HG02970 (cell line): ENCODE measurements around the gene HMGA1.

Source experiments
- ATAC-seq: cut with Tn5 transposase; IDR thresholded peaks from one replicate; pipeline ENCODE4 v1.9.1; 2021; ENCODE audit warnings: mild to moderate bottlenecking, moderate library complexity, moderate number of reproducible peaks; ENCODE audit not compliant: unreplicated experiment, low FRiP score

The HMGA1 gene

GRCh38 chr6:34223956-34224940, 12.4 kb upstream of the HMGA1 start:
- ATAC-seq = peak; percentile 85

DNA sequence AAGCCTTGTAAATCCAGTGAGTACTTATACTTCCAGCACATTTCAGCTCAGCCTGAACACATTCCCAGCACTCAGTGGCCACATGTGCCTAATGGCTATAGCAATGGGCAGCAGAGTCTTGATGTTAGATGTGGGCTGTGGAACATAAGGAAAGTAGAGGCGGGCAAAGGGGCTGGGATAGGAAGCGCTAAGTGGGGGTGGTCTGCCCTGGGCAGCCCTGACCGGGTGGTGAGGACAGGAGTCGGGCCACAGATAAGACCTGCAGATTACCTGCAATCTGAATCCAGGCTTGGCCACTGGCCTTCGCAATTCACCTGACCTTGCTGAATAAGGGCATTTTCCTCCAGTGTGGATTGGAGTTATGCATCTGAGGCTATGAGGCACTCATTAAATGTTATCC, 11.1 kb upstream of the HMGA1 start:
- no peak for ATAC-seq

DNA sequence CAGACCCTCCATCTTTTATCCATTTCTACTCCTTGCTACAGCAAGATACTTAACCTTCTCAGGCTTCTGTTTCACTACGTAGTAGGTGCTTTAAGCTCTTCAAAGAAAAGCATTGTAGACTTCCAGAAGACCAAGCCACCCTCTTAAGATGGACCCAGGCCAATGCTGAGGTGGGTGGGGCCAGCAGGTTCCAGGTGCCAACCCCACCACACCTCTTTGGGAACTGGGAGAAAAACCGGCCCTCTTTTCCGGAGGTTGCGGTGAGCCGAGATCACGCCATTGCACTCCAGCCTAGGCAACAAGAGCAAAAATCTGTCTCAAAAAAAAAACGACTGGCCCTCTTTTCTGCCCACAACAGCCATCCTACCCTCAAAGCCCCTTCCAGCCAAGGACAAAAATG, 10.6 kb upstream of the HMGA1 start:
- ATAC-seq = no peak

GRCh38 chr6:34226731-34227586, 9.7 kb upstream of the HMGA1 start:
- ATAC-seq = no peak

GRCh38 chr6:34227761-34228421, 8.8 kb upstream of the HMGA1 start:
- ATAC-seq = no peak

DNA sequence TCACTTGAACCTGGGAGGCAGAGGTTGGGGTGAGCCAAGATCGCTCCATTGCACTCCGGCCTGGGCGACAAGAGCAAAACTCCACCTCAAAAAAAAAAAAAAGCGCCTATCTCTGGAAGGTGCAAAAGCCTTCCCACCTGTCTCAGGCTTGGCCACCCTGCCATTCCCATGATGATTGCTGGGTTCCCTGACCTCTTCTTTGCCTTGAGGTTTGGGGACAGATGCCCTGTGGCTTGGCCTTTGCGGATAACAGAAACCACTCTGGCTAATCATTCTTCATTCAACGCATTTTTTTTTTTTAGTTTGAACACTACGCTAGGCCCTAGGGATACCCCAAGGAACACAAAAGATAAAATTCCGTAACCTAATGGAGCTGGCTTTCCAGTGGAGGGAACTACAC, 6.8 kb upstream of the HMGA1 start:
- no peak for ATAC-seq

DNA sequence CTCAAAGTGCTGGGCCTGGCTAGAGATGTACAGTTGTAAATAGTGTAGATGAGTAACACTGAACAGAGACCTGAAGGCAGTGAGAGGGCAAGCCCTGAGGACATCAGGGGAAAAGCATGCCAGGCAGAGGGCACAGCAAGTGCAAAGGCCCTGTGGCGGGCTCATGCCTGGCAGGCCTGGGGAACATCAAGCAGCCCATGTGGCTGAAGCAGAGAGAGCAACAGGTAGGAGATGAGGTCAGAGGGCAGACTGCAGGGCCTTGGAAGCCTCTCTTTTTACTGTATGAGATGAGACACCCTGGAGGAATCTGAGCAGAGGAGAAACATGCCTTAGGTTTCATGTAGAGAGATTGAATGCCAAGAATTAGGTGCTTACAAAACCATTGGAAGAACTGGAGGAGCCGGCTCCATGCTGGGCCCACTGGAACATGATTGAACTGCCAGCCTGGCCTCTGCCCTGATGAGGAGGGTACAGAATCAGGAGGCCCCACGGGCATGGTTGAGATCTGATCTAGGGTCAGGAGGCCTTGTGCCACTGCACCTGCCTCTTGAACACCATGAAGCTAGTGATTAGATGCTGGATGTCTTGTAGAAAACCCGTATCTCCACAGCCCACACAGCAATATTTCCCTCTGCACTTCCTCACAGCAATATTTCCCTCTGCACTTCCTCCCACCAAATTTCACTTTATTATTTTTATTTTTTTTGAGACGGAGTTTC, 5.9 kb upstream of the HMGA1 start:
- no peak for ATAC-seq

GRCh38 chr6:34231566-34232336, 4.9 kb upstream of the HMGA1 start:
- no peak for ATAC-seq

- ATAC-seq = no peak
Measured at GRCh38 chr6:34232901-34233300, 3.8 kb upstream of the HMGA1 start.

GRCh38 chr6:34233867-34234266, 2.8 kb upstream of the HMGA1 start:
- no peak for ATAC-seq

DNA sequence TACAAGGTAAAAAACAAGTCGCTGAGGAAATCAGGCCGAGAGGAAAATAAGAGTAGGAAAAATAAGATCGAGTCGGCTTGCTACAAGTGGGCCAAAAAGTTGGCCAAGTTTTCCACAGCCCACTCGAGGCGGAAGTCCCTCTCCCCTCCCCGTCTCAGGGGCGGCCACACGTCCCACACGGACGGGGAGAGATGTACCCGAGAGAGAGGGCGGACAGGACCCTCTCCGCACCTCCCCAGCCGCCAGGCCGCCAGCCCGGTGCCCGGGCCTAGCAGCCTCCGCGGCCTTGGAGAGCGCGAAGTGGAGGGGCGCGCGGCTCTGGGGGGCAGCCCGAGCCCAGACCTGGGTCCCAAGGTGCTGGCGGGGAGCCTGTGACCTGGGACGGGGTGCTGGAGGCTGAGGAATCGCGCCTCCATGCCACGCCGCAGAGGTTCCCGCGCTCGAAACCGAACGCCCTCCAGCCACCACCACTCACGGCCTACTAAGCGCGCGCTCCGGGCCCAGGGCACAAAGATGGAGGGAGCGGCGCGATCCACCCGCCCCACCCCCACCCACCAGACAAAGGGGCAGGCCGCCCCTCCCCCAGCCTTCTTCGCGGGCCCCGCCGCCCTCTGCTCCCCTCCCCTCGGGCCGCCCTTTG, 1.9 kb upstream of the HMGA1 start:
- no peak for ATAC-seq

DNA sequence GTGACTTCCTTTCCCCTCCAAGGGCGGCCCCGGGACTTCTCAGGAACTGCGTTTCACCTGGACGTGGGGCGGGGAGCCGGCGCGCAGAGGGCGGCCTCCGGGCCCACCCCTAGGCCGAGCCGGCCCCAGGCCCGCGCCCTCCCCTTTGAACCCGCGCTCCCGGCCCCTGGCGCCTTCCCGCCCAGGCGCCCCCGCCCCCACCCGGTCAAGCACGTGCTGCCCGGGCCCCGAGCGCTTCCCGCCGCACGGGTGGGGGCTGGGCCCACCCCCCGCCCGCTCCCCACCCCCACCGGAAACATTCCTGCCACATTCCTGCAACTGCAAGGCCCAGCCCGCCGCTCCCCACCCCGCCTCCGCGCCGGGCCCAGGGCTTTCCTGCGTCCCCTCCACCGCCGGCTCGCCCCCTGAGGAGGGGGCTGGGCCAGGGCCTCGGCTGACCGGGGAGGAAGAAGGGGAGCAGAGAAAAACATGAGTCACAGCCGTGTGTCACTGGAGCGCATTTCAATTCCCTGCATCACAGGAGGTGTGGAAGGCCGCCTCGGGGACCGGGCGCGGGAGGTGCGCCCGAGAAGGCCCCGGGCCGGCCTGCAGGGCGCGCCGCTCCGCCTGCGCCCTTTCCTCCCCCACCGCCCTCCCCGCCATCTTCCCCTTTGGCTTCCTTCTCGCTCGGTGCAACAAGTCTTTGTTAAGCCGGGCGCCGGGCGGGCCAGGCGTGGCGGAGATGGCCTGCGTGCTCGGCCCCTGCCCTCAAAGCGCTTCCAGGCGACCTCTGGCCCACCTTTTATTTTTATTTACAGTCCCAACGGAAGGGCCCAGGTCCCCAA, 1.2 kb upstream of the HMGA1 start:
- no peak for ATAC-seq

DNA sequence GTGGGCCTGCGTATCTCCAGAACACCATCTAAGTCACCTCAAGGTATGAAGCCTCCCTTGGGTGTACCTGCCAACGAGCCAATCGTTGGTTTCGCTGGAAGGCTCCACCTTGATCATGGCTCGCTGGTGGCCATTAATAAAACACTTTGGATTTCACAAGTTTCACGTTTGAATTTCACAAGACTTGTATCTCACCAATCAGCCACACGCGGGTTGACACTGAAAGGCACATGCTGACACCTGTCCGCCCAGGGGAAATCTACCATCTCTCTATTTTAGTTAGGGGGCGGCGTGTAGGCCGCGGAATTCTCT, 586 bp upstream of the HMGA1 start:
- ATAC-seq = no peak

DNA sequence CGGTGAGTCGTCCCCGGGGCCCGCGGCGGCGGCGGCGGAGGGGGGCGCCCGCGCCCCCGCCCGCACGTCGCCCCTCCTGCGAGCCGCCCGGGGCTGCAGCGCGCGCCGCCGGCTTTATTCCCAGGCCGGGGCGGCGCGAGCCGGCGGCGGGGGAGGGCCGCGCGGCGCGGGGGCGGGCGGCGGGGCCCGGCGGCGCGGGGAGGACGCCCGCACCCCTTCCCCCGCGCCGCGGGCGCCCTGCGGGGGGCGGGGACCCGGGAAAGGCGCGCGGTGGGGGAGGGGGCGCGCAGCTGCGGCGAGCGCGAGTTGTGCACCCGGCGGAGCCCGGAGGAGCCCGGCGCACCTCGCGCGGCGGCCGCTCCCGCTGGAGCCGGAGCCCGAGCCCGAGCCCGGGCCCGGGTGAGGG, 646 bp downstream of the HMGA1 start:
- peak; percentile 1 for ATAC-seq

DNA sequence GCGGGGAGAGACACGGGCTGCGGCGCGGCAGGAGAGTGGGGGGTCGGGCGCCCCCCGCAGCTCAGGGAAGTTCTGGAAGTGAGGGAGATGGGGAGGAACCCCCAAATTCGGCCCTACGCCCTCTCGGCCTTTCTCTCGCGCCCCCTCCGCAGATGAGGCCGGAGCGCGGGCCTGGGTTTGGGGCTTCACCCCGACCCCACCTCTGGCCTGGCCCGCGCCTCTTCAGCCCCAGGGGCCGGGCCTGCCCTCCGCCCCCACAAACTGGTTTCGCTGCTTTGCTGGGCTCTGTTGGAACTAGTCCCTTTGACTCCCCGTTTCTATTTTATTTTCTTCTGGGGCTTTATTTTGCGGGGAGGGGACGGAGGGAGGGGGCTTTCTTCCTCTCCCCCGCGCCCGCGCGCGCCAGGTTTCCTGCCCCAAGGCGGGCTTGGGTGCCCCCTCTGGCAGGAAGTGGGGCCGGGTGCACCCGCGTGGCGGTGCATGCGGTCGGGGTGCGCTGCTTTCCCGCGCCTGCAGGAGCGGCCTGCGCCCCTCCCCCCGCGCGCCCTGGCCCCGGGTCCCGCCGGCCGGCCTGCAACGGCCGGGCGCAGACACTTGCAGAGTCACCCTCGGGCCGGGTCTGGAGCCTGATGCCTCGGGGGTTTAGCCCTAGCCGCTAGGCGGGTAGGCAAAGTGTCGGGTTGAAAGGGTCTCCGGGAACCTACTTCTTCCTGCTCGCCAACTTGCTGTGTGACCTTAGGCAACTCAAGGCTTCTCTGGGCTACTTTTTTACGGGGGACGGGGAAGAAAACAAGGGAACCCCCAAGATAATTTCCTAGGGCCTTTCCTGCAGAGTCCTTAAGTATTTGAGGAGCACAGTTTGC, 1.3 kb downstream of the HMGA1 start:
- peak; percentile 4 for ATAC-seq

GRCh38 chr6:34238585-34239499, 2.2 kb downstream of the HMGA1 start:
- no peak for ATAC-seq

DNA sequence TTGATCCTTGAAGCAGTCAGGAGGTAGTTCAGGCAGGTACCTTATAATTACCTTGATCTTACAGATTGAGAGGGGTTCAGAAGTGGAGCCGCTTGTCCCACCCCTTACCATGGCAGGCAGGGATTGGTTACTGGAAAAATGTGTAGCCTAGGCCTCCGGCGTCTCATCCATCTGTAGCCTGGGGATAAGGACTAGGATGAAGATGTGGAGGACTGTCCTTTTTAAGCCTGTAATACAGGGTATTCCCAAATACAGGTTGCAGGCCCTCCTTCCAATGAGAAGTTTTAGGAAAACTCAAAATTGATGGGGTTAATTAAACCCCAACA, 2.8 kb downstream of the HMGA1 start:
- ATAC-seq = no peak
